Measurements from ENCODE around the gene VEPH1.

GRCh38 chr3:157384031-157384430 lies 119.2 kb downstream of the VEPH1 start:
- TF ChIP-seq CTCF (IDR thresholded peaks at IDR 0.05; ENCODE audit: insufficient read depth, low read length) = no peak
- TF ChIP-seq GABPA (IDR thresholded peaks at IDR 0.05; ENCODE audit: low read depth) = no peak
- TF ChIP-seq POLR2AphosphoS5 (IDR thresholded peaks at IDR 0.05; ENCODE audit: low read depth) = no peak
